ENCODE measurements around the gene LARP1B. TPM values are rescaled to one million over a fixed set of nuclear protein-coding genes. Genes with fewer than 3 reads are reported as not detected.
"Not testable (repeated sequence)": the region's sequence is repeated elsewhere in the genome, so short reads cannot be mapped to it uniquely, and the experiment has no call there.

LARP1B gene
- total and polyA plus RNA-seq, 2 of the 8 experiments (the other 6 are each of a cell fraction or from before 2014, with no cell fraction given), result 10.6 to 47.0 TPM

DNA sequence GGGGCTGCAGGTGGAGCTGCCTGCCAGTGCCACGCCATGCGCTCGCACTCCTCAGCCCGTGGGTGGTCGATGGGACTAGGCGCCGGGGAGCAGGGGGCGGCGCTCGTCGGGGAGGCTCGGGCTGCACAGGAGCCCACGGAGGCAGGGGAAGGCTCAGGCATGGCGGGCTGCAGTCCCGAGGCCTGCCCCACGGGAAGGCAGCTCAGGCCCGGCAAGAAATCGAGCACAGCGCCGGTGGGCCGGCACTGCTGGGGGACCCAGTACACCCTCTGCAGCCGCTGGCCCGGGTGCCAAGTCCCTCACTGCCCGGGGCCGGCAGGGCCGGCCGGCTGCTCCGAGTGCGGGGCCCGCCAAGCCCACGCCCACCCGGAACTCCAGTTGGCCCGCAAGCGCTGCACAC lies 13.6 kb upstream of the LARP1B start:
- H3K79me2 ChIP-seq (ENCODE audit: control insufficient read depth in 1 of 2, insufficient read depth in 2 of 2, low read length in 2 of 2); H4K20me1 ChIP-seq (replicated peaks in 1 of 2; ENCODE audit: control insufficient read depth in 1 of 2, insufficient read depth in 2 of 2, low read length in 2 of 2); H4K91ac ChIP-seq (replicated peaks; ENCODE audit: insufficient read length, low read length); H2BK120ac ChIP-seq (replicated peaks; ENCODE audit: low read depth, low read length); H3K18ac ChIP-seq (ENCODE audit: extremely low read depth, low read length); DNase-seq (ENCODE audit: low read depth in 1 of 2, low spot score in 2 of 2); H3K23ac ChIP-seq (ENCODE audit: insufficient read length); H4K8ac ChIP-seq (ENCODE audit: extremely low read depth, insufficient read depth, low read length); H3K4me2 ChIP-seq (ENCODE audit: insufficient read depth in 1 of 2, low read depth in 2 of 2, low read length in 2 of 2); H2AK5ac ChIP-seq (ENCODE audit: low read depth, low read length); H3K27ac ChIP-seq (ENCODE audit: low read depth, low read length); H3K23me2 ChIP-seq (ENCODE audit: low read depth, low read length); FAIRE-seq; H4K5ac ChIP-seq (ENCODE audit: insufficient read length, low read depth, low read length); H3K9ac ChIP-seq (replicated peaks in 1 of 4; ENCODE audit: extremely low read depth in 1 of 4, low read depth in 3 of 4, low read length in 3 of 4); H2AFZ ChIP-seq (ENCODE audit: low read length); H3K36me3 ChIP-seq (ENCODE audit: control insufficient read depth in 2 of 4, insufficient read depth in 4 of 4, low read length in 3 of 4); H2BK20ac ChIP-seq (ENCODE audit: low read length); H3K56ac ChIP-seq (replicated peaks; ENCODE audit: insufficient read length, low read depth, low read length); H2BK5ac ChIP-seq (ENCODE audit: low read depth, low read length); H2BK15ac ChIP-seq (ENCODE audit: low read length); H3K4ac ChIP-seq (replicated peaks; ENCODE audit: insufficient read length, low read depth, low read length); H3K27me3 ChIP-seq (replicated peaks in 1 of 4; ENCODE audit: control insufficient read depth in 3 of 4, extremely low read depth in 1 of 4, insufficient read depth in 3 of 4, low read length in 3 of 4); H3K14ac ChIP-seq (ENCODE audit: insufficient read length); H3K79me1 ChIP-seq (ENCODE audit: low read depth, low read length); H3K9me3 ChIP-seq (ENCODE audit: insufficient read depth in 2 of 2, low read depth in 1 of 2, low read length in 1 of 2); H3K4me3 ChIP-seq (ENCODE audit: extremely low read depth in 1 of 4, insufficient read depth in 2 of 4, low read depth in 3 of 4, low read length in 4 of 4); H2BK12ac ChIP-seq (ENCODE audit: low read depth, low read length); H3K4me1 ChIP-seq (replicated peaks in 1 of 4; ENCODE audit: control insufficient read depth in 3 of 4, insufficient read depth in 4 of 4, low read length in 3 of 4): not testable (repeated sequence)
- CTCF ChIA-PET (ENCODE audit: partially characterized antibody), result interaction anchor here (0.6 to 2.2 kb wide), 3 partner anchors 12 to 491 kb away, joined by 4 to 6 read pairs (median 4); no protein-coding TSS in a partner anchor
- 97% methylated on average over 30 of the region's 34 CpGs; no CpG with 5 or more reads in 1 of the 2 experiments for WGBS, 2 experiments (ENCODE audit: extremely low coverage in 1 of 2, insufficient coverage in 1 of 2, insufficient read length in 1 of 2, insufficient replicate concordance in 2 of 2, low coverage in 1 of 2, low lambda C conversion rate in 2 of 2, missing lambda C conversion rate in 1 of 2)
- POLR2A ChIA-PET (ENCODE audit: partially characterized antibody), result interaction anchor here (0.6 to 5.8 kb wide), 4 partner anchors 8 to 64 kb away, joined by 3 to 40 read pairs (median 4); partner anchors contain the start of gene LARP1B

All from H1 (cell line).